ENCODE measurements around the gene FCHO2.

- no peak for TF ChIP-seq POLR2A (IDR thresholded peaks at IDR 0.05)
- TF ChIP-seq, protein P1, sequence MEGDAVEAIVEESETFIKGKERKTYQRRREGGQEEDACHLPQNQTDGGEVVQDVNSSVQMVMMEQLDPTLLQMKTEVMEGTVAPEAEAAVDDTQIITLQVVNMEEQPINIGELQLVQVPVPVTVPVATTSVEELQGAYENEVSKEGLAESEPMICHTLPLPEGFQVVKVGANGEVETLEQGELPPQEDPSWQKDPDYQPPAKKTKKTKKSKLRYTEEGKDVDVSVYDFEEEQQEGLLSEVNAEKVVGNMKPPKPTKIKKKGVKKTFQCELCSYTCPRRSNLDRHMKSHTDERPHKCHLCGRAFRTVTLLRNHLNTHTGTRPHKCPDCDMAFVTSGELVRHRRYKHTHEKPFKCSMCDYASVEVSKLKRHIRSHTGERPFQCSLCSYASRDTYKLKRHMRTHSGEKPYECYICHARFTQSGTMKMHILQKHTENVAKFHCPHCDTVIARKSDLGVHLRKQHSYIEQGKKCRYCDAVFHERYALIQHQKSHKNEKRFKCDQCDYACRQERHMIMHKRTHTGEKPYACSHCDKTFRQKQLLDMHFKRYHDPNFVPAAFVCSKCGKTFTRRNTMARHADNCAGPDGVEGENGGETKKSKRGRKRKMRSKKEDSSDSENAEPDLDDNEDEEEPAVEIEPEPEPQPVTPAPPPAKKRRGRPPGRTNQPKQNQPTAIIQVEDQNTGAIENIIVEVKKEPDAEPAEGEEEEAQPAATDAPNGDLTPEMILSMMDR (IDR thresholded peaks at IDR 0.05) = no peak
These were observed 3.4 kb downstream of the FCHO2 start for GRCh38 chr5:72959257-72959656.
